Ramos (cell line): ENCODE results near the gene NCAM2.

Experiments used
- in situ Hi-C: fragments of 300-500 bp; cut with MboI; formaldehyde crosslinking; loops from one replicate; pipeline ENCODE4 v1.14.3; 2022; ENCODE audit warnings: low sequenced_read_pairs; ENCODE audit not compliant: unreplicated experiment

NCAM2 gene

DNA sequence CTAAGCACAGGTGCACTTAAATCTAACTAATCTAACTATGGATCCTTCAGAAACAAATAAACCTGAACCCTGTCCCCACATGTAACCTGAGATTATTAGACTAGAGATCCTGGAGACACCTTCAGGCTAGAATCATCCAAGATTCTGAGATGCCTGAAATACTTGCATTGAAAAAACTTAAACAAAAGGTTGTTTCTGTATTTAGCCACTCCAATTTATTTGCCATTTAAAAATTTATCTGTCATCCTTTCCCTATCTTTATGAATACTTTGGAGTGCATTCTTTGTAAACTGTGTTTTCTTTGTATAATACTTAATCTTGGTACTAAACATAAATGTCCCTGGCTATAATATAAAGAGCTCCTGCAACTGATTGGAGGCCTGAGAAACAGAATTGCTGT, 270.7 kb downstream of the NCAM2 start:
- in situ Hi-C loops = no loop called here

DNA sequence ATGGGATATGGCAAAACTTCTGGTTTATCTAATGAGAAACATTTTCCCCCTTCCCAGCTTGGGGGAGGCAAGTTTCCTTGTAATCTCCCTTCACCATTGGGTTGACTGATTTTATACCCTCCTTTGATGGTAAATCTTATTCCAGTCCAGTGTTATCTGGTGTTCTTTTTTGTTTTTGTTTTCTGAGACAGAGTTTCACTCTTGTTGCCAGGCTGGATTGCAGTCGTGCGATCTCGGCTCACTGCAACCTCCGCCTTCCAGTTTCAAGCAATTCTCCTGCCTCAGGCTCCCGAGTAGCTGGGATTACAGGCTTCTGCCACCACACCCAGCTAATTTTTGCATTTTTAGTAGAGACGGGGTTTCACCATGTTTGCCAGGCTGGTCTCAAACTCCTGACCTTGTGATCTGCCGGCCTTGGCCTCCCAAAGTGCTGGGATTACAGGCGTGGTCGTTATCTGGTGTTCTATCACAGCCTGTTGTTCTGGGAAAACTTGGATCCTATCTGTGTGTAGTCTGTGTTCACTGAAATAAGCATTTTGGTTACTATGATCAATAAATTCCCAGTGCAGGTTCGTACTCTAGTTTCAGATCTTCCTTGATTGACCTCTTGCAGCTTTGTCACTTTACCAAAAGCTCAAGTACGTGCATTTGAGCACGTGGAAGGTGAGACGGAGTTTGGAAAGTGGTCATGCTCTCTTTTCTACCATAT, 281.1 kb downstream of the NCAM2 start:
- in situ Hi-C loops = no loop called here

DNA sequence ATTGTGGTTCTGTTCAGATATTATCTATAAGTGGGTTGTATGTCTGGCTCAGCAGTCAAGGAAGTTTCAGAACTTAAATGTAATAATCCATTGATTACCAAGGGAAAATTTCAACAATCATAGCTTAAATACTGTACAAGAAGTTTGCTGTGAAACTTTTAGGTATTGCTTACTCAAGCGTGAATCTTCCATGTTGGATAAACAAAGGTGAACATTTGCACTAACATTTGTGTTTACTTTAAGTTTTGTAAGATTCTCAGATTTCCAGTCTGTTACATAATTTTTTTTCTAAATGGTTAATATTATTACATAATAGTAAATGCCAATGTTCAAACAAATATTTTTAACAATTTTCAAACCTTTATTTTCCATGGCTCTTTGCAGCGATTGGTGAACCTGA, 285.6 kb downstream of the NCAM2 start:
- in situ Hi-C loops = no loop called here

DNA sequence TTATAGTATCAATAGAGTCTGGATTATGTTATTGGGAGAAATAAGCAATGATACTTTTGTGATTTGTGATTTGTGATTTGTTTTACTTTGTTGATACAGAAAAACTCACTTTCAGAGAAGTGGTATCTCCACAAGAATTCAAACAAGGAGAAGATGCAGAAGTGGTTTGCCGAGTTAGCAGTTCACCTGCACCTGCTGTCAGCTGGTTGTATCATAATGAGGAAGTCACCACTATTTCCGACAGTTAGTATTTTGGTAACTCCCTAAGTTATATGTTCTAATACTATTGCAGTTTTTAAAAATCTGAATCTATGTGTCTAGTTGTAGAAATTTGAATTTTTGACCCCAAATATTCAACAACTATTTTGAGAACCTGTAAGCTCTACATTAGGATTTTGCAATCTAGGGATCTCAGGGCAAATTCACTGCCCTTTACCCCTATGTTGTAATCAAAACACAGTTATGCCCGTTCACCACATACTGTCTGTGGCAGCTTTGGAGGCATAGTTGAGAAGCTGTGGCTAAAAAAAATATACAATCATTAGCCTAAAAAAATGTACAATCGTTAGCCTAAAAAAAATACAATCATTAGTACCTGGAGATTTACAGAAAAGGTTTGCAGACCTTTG, 288.1 kb downstream of the NCAM2 start:
- in situ Hi-C loops = no loop called here

DNA sequence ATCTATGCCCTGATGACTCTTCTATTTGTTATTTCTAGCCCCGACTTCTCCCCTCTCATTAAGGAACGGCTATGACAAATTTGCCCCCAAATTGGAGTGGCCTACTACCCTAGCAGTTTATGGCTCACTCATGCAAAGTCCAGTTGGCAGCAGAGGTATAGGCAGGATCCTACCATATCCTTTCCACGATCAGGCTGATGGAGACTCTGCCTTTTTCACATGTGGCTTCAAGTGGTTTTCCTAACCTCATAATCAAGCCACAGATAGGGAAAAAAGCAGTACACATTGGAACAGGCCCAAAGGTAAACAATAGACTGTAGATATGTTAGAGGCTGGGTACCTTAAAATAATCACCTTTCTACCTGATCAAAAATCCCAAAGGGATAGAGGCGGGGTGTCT, 292.5 kb downstream of the NCAM2 start:
- in situ Hi-C loops = no loop called here

DNA sequence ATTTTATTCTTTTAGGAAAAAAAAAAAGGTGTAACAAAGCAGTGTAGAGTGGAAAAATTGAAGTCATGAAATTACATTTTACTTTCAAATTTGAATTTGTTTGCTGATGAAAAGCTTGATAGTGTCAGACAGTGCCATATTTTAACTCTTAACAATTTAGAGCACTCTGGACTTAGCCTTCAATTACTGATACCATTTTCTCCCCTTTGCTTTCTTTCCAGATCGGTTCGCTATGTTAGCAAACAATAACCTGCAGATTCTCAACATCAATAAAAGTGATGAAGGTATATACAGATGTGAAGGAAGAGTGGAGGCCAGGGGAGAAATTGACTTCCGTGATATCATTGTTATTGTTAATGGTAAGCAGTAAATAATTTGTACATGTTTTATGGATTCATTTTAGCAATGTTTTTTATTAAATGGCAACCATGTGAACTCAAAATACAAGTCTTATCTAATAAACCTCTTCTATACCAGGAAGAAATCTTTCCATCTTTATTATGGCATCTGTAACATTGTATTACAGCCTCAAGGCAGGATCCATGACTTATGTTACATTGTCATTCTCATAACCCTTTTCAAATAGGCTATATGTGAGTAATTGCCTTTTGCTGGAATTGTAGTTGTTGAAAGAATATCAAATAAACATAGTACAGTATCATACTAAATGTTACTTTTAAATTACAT, 293.8 kb downstream of the NCAM2 start:
- in situ Hi-C loops = no loop called here

DNA sequence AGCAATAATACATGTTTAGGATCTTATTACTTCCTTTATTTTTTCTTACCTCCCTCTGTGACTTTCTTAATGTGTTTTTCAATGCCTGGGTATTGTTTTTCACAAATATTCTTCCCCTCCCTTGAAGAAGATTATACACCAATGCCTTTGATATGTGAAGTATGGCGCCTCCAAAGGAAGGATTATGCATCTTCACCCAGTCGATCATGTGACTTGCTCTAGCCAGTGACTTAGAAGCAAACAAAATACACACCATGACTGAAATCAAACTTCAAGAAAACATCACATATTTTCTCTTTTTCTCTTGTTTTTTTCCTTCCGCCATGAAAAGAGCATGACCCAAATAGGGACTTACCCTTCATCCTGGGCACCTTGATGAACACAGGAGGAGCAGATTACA, 297.1 kb downstream of the NCAM2 start:
- in situ Hi-C loops = no loop called here

DNA sequence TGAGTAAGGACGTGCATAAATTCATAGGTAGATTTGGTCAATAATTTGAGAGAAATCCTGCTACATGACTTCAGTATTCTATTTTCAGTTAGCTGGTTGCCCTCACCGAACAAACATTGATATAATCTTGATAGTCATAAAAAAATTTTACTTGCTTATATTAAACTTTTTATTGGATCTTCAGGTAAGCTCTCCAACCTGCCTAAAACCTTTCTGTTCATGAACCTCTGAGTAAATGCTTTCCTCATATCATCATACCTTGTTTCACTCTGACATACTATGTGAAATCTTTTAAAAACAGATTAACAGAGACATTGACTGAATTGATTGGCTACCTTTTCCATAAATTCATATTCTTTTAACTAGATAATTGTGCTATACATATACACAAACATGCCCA, 299.0 kb downstream of the NCAM2 start:
- in situ Hi-C loops = no loop called here

DNA sequence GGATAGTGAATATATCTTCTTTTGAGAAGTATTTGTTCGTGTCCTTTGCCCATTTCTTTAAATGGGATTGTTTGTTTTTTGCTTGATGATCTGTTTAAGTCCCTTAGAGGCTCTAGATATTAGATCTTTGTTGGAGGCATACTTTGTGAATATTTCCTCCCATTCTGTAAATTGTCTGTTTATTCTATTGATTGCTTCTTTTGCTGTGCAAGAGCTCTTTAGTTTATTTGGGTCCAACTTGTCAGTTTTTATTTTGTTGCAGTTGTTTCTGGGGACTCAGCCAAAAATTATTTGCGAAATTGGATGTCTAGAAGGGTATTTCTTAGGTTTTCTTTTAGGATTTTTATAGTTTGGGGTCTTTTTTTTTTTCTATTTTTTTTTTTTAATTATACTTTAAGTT, 302.8 kb downstream of the NCAM2 start:
- in situ Hi-C loops = no loop called here

DNA sequence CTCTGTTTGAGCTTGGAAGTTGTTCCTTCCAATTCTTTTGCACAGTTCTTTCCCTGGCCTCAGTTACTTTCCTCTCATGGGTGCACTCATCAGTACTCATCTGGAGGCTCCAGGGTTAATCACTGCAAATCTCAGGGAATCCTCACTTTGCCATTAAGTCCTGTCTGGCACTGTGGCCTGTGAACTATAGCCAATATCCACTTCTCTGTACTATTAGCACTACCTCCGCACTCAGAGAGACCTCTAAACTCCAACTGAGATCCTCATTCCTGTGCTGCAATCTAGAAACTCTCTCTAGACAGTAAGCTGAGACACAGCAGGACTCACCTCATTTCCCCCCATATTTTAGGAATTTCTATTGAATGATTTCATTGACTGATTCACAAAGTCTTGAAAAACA, 311.3 kb downstream of the NCAM2 start:
- in situ Hi-C loops = no loop called here

DNA sequence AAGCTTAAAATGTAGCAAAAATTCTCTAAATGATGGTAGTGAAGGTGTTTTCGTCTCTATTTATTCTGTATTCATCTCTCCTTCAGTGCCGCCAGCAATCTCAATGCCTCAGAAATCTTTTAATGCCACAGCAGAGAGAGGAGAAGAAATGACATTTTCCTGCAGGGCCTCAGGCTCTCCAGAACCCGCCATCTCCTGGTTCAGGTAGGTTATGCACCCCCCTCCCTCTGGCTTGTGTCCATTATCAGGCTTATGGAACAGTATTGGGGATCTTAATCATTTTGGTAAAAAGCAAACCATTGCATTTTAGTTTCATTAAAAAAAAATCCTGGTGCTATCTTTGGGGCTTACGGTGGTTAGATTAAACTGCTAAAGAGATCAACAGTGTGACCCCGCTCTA, 326.1 kb downstream of the NCAM2 start:
- in situ Hi-C loops = no loop called here

DNA sequence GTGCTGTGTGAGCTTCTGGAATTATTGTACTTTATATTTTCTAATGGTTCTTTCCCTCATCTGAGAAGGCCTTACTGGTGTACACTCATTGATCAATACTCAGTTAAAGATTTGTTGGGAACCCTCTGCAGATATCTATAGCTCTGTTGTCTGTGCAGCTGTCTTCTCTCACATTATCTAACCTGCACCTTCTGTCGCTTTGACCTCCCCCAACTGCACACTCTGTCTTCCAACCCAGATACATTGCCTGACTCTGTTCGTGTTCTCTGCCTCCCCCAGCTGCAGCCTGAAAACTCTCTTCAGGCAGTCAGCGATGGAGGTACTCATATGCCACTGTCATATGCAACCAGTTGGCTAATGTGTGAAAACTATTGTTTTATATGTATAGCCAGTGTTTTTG, 334.3 kb downstream of the NCAM2 start:
- in situ Hi-C loops = no loop called here

DNA sequence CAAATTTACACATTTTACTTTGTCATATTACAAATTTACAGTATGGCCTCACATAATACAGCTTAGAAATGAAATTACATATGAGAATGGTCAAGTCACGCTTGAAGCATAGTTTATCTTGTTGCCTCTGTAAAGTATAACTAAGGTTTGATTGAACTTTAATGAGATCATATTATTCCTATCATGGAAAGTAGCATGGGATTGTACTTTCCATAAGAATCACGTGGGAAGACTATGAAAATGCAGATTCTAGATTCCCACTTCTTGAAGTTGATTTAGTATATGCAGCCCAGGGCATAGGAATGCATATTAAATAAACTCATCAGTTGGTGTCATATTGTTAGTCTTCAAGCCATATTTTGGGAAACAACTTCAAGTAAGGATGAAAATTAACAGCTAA, 342.8 kb downstream of the NCAM2 start:
- in situ Hi-C loops = no loop called here

DNA sequence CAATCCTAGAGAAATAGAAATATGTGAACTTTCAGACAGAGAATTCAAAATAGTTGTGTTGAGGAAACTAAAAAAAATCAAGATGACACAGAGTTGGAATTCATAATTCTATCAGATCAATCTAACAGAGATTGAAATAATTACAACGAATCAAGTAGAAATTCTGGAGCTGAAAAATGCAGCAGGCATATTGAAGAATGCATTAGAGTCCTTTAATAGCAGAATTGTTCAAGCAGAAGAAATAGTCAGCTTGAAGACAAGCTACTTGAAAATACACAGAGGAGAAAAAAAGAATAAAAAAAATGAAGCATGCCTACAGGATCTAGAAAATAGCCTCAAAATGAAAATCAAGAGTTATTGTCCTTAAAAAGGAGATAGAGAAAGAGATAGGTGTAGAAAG, 347.1 kb downstream of the NCAM2 start:
- in situ Hi-C loops = no loop called here

DNA sequence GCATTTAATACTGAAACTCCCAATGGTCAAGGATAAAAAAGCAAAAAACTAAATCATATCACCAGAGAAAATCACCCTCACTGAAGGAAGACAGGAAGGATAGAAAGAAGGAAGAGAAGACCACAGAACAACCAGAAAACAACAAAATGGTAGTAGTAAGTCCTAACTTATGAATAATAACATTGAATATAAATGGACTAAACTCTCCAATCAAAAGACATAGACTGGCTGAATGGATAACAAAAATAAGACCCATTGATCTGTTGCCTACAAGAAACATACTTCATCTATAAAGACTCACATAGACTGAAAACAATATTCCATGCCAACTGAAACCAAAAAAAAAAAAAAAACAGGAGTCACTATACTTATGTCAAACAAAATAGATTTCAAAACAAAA, 347.7 kb downstream of the NCAM2 start:
- in situ Hi-C loops = no loop called here

DNA sequence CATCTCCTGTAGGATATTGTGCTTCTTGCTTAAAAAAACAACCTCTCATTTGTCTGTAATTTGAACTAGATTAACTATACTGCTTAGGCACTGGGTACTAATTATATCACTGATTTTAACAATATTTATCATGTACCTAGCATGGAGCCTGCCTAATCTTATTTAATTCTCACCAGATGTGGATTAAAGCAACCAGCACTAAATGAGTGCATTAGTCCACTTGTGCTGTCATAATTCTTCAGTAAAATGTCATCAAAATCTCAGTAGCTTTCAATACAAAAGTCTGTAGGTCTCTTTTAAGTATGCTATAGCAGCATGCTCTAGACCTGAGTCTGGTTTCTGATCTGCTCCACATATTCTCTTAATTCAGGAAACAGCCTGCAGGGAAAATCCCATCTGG, 368.1 kb downstream of the NCAM2 start:
- in situ Hi-C loops = no loop called here

DNA sequence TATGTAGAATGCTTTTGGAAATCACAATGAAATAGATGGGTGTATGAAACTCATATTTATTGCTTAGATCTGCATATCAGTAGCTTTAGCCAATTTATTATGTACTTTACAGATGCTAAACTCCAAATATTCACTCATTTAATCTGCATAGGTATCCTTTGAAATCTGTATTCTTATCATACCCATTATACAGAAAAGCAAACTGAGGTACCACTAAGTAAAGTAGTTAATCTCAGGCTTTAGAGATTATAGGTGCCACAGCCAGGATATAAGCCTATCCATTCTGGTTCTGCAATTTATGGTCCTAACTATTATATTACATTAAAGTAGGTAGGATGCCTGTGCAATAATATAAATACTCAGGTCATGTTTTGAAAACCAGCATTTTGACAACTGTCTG, 369.4 kb downstream of the NCAM2 start:
- in situ Hi-C loops = no loop called here

DNA sequence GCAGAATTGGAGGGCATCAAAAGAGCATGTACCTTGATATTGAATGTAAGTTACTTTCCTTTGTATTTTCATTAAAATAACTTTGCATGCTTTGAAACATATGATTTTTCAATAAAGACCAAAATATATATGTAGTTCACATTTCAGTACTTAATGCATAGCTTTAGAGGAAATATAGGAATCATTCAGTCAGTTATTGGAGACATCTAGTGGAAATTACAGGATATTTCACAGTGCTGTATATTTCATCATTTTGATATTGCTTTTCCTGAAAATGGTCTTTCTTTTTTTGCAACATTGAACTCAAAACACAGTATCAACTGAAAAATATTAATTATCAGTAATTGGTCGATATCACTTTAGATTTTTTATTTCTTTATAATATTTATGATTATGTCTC, 375.8 kb downstream of the NCAM2 start:
- in situ Hi-C loops = no loop called here

DNA sequence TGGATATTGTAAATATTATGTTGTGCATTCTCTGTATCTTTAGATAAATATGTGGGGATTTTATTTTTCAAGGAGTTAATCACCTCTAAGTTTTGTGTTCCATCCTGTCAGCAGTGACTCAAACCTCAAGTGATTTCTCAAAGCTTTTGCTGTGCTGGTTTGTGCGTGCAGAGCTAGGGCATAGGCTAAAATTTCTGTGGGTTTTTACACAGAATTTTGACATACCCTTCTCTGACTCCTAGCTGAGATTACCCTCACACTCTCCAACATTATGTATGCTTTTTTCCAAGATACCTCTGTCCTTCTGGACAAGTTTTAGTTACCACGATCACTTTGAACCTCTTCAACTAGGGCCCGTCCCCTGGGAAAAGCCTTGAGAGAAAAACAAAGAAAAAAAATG, 384.9 kb downstream of the NCAM2 start:
- in situ Hi-C loops = no loop called here

DNA sequence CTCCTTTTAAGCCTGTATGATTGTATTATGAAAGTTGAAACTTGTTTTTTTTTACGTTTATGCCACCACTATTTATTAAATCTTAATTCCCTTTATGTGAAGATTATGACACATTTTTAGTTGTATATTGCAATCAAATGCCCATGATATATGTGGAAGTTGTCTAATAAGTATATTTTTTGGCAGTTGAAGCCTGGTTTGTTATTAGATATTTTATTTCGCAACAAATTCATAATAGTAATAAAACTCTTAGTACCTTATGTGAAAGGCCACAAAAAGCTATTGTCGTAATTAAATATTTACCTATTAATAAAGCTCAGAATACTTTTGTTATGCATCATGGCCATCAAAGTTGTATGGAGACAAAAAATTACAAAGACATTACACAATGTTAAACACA, 386.8 kb downstream of the NCAM2 start:
- in situ Hi-C loops = no loop called here

DNA sequence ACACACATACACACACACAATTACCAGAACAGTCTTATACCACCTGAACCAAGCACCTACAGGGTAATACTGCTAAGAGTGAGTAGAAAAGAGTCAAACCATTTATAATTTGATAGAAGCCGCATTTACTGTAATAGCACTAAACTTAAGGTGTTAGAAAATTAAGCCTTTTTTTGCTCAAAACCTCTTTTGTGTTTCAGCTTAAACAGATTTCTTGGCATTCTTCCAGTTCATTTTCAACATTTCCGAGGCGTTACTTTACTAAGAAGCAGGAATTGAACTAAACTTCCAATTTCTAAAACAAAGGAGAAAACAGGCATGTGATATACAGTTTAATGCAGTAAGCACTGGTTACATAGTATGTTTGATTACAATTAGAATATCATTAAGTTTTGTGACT, 387.2 kb downstream of the NCAM2 start:
- in situ Hi-C loops = no loop called here

DNA sequence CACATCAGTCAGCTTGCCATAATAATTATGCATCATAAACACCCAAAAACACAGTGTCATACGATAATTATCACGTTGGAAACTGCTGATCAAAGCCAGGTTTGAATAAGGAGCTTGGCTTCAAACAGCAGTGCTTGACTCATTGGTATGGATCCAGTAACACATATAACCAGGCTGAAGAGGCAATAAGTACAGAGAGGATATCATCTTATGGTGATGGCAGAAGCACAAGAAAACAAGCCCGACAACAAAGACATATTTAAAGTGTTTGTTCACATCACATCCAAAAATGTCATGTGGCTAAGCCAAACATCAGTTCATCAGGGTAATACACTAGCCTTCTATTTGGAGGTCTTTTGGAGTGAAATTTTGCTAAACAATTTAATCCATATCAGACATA, 389.7 kb downstream of the NCAM2 start:
- in situ Hi-C loops = no loop called here
